WI38 (cell line): ENCODE measurements around the gene HKDC1.
"Not testable (repeated sequence)": the region's sequence is repeated elsewhere in the genome, so short reads cannot be mapped to it uniquely, and the experiment has no call there.

Experiments
- H3K4me3 ChIP-seq: 2 replicates; pipeline ENCODE4 v1.5.1; 2011; ENCODE audit warnings: low read depth, mild to moderate bottlenecking, control low read depth, low read length
- CTCF ChIP-seq: IDR thresholded peaks from 2 replicates; pipeline ENCODE4 v1.5.1; 2012; ENCODE audit warnings: low read depth, mild to moderate bottlenecking, control low read depth, low read length

Gene HKDC1

GRCh38 chr10:69279110-69279509, 59.0 kb downstream of the HKDC1 start:
- no peak overlapping the region for H3K4me3 ChIP-seq
- no peak for TF ChIP-seq CTCF

- H3K4me3 ChIP-seq = no peak overlapping the region
- TF ChIP-seq CTCF = no peak
These were observed 61.6 kb downstream of the HKDC1 start for GRCh38 chr10:69281507-69282413.

- H3K4me3 ChIP-seq = not testable (repeated sequence)
These were observed 64.3 kb downstream of the HKDC1 start for GRCh38 chr10:69284402-69284801.

- no peak overlapping the region for H3K4me3 ChIP-seq
- no peak for TF ChIP-seq CTCF
These were observed 65.6 kb downstream of the HKDC1 start for GRCh38 chr10:69285699-69286098.

- TF ChIP-seq CTCF = no peak
- no peak overlapping the region for H3K4me3 ChIP-seq
These were observed 67.0 kb downstream of the HKDC1 start for GRCh38 chr10:69287181-69287580.

- no peak overlapping the region for H3K4me3 ChIP-seq
- TF ChIP-seq CTCF = no peak
These were observed 70.9 kb downstream of the HKDC1 start for GRCh38 chr10:69290993-69291392.

GRCh38 chr10:69292459-69292858, 72.3 kb downstream of the HKDC1 start:
- TF ChIP-seq CTCF = no peak
- H3K4me3 ChIP-seq = no peak overlapping the region

- H3K4me3 ChIP-seq = no peak overlapping the region
- no peak for TF ChIP-seq CTCF
These were observed 75.0 kb downstream of the HKDC1 start for GRCh38 chr10:69295027-69295636.
